GM10266 (cell line): ENCODE results near the gene DNAH11.

Experiments
- DNase-seq: peaks from one replicate; pipeline ENCODE4 v3.0.0; 2012; ENCODE audit errors: extremely low spot score
- TF ChIP-seq, protein P1 (sequence below): IDR thresholded peaks from 2 replicates; pipeline ENCODE4 v1.5.1; 2012; ENCODE audit warnings: mild to moderate bottlenecking, low read depth; ENCODE audit not compliant: control insufficient read depth, insufficient read depth; ENCODE audit errors: missing control alignments

DNAH11 gene

GRCh38 chr7:21753071-21753470, 210.2 kb downstream of the DNAH11 start:
- TF ChIP-seq, protein P1, sequence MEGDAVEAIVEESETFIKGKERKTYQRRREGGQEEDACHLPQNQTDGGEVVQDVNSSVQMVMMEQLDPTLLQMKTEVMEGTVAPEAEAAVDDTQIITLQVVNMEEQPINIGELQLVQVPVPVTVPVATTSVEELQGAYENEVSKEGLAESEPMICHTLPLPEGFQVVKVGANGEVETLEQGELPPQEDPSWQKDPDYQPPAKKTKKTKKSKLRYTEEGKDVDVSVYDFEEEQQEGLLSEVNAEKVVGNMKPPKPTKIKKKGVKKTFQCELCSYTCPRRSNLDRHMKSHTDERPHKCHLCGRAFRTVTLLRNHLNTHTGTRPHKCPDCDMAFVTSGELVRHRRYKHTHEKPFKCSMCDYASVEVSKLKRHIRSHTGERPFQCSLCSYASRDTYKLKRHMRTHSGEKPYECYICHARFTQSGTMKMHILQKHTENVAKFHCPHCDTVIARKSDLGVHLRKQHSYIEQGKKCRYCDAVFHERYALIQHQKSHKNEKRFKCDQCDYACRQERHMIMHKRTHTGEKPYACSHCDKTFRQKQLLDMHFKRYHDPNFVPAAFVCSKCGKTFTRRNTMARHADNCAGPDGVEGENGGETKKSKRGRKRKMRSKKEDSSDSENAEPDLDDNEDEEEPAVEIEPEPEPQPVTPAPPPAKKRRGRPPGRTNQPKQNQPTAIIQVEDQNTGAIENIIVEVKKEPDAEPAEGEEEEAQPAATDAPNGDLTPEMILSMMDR: no peak
- no peak for DNase-seq

GRCh38 chr7:21754963-21755362, 212.1 kb downstream of the DNAH11 start:
- TF ChIP-seq, protein P1: no peak
- no peak for DNase-seq

GRCh38 chr7:21757537-21758282, 214.9 kb downstream of the DNAH11 start:
- TF ChIP-seq, protein P1: no peak
- no peak for DNase-seq

DNA sequence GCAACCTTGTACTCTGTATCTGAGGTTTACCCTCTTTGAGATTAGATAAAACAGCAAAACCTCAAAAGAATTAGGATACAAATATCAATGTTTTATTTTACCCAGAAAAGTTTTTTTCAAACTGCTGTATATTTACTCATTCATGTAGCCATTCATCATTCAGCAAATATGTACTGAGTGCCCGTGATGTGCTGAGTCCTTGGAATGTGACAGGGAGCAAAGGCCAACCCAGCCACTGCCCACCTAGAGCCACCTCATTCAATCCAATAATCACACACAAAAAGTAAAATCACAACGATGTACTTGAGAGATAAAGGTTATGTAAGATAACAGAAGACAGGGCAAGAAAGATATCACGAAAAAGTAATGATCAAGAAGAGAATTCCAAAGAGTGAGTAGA, 215.4 kb downstream of the DNAH11 start:
- DNase-seq: no peak
- TF ChIP-seq, protein P1: no peak

DNA sequence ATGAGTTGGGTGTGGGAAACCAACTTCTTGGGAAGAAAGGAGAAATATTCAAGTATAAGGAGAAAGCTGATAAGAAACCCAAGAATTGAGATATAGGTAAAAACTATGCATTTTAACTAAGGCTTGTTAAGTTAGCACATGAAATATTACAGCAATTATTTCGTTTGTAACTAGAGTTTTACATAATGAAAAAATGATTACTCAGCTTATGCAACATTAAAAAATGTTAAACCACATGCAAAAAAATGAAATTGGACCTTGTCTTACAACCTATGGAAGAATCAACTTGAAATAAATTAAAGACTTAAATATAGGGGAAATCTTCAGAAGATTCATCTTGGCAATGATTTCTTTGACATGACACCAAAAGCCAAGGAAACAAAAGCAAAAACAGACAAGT, 219.6 kb downstream of the DNAH11 start:
- TF ChIP-seq, protein P1: no peak
- DNase-seq: no peak

- TF ChIP-seq, protein P1: no peak
- no peak for DNase-seq
Observed at GRCh38 chr7:21763818-21764217, 221.0 kb downstream of the DNAH11 start.

DNA sequence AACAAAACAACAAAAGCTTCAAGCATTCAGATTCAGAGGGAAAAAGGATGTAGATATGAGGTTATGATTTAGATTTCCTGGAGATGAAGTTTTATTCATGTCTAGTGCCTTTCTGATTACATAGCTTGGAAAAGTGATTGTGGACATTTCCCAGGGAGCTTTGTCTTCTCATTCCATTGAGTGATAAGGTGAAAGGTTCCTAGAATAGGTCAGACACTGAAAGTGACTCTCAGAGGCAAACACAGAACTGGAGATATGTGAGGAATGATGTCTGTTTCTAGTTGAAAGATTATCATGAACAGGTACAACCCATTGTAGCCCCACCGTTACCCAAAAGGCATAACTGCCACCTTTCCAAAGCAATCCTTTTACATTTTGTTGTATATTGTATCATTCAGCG, 223.4 kb downstream of the DNAH11 start:
- TF ChIP-seq, protein P1: no peak
- no peak for DNase-seq
